Activated CD4-positive, alpha-beta T cell treated with anti-CD3 and anti-CD28 coated beads, Interleukin-2, amount 50 U/mL, for 4 hours (primary cell): Measurements from ENCODE around the gene PXDN.
"Not testable (repeated sequence)": the region's sequence is repeated elsewhere in the genome, so short reads cannot be mapped to it uniquely, and the experiment has no call there.

Experiments used
- DNase-seq, 2 experiments: peaks; one replicate each; pipeline ENCODE4 v3.0.0-alpha.2; 2020

The PXDN gene

DNA sequence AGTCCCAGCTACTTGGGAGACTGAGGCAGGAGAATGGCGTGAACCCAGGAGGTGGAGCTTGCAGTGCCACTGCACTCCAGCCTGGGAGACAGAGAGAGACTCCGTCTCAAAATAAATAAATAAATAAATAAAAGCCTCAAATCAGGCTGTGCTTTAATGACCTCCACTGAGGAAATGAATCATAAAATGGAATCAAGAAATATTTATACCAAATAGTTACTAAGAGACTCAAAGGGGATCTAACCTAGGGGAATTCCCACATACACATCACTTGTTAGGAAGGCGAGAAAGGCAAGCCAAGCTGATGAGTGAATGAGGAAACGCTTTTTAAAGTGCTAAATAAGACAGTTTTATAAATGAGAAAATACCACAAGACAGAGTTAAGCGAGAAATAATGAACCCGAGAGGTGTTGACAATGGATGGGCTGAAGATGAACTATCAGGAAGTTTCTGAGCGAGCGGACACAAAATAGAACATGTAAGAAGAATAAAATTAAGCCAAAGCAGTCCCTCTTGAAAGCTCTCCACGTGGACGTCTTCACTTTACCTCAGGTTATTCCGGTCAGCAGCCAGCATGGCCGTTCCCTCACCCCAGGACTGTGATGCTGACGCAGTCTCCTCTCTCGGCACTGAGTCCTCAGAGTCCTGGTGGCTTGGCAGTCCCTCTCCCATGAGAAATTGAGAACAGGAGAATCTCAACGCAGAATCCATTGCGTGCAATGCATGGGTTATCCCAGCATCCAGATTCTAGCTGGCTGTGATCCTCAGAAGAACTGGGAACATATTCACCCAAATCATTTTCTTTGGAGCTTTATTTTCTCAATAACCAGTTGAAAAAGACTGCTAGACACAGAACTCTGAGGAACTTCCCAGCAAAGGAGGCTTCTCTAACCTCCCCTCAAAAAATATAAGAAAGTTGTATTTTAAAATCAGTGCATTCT lies 22.3 kb downstream of the PXDN start:
- DNase-seq = no peak

DNA sequence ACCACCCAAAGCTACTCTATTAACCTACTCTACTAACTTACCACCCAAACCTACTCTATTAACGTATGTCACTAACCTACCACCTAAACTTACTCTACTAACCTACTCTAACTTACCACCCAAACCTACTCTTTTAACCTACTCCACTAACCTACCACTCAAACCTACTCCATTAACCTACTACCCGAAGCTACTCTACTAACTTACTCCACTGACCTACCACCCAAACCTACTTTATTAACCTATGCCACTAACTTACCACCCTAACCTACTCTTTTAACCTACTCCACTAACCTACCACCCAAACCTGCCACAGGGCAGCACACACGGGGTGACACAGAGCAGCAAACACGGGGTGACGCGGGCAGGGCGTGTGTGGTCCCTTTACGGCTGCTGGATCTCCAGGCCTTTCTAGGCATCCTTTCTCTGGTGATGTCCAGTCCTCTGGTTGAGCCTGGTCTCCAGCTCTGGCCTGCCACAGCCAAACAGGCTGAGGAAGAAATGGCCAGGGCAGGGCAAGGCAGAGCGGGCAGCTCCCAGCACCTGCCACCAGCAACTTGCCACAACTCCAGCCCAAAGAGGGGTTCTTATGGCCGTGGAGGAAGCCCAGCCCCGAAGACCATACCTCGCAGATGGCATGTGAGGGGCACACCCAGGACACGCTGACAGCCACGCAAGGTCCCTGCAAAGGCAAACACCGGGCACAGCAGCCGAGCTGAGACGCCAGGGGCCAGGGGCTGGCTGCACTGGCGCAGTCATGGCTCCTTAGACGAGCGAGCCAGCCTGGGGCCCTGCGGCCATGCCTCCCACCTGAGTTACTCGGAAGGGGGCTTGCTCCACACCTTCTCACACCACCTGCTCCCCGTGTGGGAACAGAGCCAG lies 25.7 kb downstream of the PXDN start:
- DNase-seq = no peak

DNA sequence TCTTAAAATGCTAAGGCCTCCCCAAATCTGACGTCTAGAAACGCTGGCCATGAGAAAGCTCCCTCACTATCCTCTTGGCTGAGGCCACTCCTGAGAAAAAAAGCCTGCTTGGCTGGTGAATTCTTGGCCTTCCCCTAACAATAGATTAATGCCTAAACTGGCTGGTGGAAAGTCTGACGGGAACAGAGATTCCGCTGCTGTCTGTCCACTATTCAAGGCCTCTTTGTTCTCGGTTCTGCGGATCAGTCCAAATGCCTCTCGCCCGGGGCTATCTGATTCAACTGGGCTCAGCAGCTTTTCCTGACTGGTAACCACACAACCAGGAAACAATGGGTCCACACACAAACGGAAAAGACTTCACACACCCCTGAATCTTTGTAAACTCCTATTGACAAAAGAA lies 27.2 kb downstream of the PXDN start:
- DNase-seq = no peak

DNA sequence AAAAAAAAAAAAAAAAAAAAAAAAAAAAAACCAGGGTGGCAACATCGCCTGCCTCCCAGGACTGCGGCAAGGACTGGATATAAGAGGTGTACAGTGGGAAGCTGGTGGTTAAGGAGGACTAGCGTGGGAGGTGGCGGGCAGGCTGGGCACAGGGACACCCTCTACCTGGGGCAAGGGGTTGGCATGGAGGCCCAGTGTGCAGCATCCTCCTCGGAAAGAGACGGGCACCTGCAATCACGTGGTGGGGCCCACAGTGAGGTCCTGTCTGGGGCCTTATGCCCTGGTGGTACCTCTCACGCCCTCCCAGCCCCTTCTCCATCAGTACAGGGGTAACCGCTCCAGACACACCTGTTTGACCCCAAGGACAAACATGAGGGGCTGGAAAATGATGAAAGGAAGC lies 27.9 kb downstream of the PXDN start:
- DNase-seq = no peak

DNA sequence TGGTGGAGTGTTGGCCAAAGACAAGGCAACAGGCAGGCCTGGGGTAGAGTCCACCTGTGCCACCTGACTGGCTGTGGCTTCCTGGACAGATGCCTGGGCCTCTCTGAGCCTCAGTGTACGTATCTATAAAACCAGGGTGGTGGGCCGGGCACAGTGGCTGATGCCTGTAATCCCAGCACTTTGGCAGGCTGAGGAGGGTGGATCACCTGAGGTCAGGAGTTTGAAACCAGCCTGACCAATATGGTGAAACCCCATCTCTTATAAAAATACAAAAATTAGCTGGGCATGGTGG lies 28.4 kb downstream of the PXDN start:
- not testable (repeated sequence) for DNase-seq

DNA sequence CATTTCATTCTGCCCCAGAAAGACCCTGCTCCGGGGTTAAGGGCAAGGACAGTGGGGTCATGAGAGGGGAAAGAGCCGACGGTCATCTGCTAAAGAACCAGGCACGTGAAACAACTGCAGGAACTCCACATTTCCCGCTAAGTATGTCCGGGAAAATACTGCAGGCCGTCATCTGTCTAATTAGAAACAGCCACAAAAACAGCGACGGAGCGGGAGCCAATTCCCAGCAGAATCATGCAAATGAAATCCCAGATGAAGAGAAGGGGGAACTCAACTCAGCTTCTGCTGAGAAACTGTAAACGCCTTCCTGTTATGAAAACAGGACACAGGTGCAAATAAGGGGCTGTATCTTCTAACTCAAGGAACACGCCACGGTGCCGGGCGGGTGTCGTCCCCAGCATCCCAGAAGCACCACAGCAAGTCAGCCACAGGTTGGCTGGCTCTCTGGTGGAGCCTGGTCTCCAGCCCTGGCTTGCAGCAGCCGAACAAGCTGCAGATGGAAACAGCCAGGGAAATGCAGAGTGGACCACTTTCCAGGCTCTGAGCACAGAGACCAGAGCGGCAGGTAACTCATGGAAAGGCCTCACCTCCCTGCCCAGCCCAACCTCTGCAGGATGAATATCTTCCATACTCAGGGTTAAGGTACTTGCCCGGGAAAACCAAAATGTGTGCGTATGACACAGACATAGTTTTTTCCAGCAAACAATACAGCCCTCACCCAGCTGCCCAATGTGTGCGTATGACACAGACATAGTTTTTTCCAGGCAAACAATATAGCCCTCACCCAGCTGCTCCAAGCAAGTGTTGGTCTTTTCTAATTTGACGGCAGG lies 28.9 kb downstream of the PXDN start:
- no peak for DNase-seq

DNA sequence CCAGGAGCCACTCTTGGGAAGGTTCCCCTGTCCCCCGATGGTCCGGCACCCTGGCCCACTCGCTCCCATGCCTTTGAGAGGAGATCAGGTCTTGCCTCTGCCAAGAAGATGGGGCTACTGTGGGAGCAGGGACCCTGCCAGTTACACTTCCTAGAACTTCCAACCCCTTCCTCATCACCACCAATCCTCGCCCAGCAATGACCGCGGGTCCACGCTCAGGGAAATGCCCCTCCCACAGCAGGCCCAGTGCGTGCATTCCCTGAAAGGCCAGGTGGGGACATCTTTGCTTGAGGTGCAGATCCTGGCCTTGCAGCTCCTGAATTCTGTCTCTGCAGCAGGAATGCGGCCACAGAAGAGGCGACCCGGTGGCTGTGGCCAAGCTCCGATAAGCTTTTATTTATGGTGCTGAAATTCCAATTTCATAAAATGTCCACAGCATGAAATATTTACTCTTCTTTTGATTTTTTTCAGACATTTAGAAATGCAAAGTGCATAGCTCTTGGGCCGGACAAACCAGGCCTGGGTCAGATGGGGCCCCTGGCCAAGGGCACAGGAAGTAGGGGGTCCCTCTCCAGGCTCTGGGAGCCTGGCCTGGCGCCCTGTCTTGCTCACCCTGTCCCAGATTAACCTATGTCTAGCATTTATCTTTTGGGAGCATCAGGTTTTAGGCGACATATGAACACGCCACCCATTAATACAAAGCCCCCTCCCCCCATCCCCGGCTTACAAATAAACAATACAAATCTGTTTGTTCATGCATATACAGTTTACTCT lies 29.8 kb downstream of the PXDN start:
- no peak for DNase-seq

DNA sequence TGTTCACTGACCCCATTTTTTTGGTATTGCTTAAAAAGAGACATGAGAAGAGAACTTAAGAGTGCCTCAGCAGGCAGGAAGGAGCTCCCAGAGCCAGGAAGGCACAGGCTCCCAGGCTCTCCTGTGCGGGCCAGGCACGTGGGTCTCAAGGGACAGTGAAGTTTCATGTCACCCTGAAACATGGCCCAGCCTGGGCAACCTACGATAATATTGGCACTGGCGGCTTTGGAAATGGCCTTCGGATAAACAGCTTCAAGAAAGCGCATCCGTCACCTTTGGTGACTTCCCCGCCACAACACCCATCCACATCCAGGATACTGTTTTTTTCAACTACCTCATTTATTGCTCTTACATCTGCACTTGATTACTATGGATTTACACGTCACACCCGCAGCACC lies 30.5 kb downstream of the PXDN start:
- no peak for DNase-seq

DNA sequence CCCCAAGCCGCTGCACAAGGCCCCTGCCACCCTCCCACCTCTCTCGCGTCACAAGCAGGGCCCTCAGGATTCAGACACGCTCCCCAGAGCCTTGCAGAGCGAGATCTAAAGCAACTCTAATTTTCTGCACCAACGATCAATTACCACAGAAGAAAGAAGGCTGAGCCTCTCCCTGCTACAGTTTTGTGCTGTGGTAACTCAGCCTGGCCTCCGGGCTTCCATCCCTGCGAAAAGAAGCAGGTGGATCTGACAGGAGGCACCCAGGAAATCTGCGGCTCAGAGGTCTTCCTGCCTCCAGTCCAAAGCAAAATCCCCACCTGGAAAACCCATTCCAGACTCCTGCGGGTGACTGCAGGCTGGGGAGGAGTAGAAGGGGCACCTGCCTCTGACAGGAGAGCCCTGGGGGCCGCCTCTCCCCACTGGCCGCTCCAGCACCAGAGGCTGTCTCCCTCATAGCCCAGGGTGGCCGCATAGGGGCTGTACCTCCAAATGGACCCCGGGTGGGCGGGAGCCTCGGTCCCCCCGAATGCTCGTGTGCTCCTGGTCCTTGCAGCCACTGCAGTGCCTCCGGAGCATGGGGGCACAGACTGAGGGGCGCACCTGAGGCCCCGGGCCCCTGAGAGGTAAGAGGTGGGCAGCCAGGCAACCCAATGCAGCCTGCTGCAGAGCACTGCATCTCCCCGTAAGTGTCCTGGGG lies 31.0 kb downstream of the PXDN start:
- DNase-seq = no peak

DNA sequence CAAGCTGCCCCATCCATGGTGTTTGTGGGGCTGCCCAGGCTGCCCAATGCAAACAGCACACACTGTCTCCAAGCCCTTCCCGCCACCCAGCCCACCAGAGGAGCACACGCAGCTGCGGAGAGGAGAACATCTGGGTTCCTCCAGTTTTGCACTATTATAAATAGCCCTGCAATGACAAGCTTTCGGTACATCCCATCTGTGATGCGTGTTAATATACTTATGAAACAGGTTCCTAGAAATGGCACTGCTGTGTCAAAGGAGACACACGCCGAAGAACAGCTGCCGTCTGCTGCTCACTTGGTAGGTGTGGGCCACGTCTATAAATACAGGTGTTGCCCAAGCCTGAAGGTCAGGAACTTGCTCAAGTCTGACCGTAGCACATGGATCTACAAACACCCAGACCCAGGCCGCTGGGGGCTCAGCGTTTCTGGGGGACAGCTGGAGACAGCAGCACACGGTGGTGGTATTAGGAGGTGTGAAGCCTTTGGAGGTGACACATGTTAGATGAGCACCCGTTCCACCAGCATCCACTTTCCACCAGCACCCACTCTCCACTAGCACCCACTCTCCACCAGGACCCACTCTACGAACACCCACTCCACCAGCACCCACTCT lies 34.3 kb downstream of the PXDN start:
- no peak for DNase-seq

DNA sequence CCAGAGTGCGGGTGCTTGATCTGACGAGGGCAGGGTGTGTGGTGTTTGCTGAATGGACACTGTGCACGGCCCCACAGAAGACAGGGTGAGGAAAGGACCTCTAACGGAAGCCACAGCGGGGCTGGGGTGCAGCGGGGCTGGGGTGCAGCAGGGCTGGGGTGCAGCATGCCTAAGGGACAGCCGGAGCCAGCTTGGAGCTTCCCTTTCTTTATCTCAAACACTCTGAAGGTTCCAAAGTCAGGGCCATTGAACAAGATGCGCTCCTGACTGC lies 35.0 kb downstream of the PXDN start:
- no peak for DNase-seq

DNA sequence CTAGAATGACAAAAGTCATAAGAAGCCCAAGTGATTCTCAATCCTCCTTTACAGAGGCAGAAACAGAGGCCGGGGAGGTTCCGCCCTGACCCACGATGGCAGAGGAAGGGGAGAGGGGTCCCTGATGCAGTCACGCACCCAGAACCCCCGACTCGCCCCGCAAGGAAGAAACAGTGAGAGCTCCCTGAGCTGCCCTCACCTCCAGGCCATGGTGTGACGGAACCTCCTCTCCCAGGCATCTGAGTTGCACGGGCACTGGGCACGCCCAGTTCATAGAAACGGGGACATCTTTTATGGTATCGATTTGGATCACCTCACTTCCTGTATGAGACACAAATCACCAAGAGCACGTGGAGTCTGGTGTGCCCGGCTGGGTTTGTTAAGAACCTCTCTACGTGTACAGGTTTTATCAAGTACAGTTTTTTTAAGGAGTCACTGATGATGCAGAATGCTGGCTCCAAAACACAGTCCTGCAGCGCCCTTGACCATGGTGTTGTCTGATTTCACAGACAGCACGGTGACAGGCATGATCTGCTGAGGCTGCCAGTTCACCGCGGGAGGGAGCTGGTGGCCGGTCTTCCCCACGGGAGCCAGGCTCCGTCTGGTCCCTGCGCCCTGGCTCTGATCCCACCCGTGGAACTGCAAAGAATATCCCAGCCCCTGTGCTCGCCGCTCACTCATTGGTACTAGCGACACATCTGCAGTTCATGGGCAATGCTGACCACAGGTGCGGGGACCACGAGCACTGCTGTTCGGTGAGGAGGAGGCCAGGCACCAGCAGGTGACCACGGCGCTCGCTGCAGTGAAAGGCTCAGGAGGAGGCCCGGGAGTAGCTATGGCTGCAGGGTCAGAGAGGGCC lies 35.6 kb downstream of the PXDN start:
- no peak for DNase-seq

DNA sequence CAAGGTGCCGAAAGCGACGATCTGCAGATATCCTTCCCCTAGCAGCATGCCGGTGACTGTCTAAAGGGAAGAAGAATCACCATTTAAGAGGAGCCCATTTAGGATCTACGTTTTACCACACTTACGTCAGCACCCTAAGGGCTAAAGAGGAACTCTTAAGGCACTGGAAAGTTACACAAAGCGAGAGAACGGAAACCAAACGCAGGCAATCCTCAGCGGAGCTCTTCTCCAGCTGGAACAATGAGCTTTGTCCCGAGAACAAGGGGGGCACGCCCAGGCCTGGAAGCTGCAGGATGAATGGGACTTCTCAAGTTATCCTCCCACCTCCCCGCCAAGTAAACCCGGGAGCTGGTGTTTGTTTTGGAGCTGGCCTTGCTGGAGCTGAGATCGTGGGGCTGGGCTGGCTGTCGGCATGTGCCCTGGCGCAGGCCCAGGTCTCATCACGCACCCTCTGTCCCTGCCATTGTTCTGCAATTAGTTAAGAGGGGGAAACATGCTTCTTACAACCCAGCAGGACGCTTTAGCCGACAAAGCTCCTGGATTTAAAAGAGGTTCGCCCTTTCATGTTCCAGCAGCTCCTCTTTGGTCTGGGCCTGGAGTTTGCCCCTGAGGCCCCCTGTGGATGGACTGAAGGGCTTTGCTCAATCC lies 36.4 kb downstream of the PXDN start:
- DNase-seq = no peak

DNA sequence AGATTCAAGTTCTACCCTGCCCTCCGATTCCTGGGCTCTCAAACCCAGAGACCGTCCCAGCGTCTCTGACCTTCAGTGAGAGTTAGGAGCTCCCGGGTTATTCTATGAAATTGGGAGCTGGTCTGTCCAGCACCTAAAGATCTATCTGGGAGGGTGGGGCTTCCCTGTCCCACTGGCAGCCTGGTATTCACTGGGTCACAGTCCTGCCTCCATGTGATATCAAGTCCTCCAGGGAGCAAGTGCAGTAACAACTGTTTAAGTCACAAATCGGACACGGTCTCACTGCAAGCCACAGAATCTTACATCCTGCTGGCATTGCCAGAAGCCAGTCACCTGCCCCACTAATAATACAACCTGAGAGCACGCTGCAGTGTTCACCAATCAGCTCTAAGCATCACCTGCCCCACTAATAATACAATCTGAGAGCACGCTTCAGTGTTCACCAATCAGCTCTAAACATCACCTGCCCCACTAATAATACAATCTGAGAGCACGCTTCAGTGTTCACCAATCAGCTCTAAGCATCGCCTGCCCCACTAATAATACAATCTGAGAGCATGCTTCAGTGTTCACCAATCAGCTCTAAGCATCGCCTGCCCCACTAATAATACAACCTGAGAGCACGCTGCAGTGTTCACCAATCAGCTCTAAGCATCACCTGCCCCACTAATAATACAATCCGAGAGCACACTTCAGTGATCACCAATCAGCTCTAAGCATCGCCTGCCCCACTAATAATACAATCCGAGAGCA lies 38.0 kb downstream of the PXDN start:
- not testable (repeated sequence) for DNase-seq

DNA sequence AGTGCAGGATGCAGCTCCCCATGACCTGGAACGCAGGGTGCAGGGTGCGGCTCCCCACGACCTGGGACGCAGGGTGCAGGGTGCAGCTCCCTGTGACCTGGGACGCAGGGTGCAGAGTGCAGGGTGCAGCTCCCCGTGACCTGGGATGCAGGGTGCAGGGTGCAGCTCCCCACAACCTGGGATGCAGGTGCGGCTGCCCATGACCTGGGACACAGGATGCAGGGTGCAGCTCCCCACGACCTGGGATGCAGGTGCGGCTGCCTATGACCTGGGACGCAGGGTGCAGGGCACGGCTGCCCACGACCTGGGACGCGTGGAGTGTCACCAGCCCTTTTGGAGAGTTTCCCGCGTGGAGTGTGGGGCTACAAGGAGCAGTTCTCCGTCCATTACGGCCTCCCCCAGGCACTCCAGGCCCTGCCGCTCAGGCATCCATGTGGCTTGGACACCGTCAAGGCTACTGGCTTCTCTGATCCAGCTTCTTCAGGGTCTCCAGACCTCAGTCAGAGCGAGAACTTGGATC lies 38.7 kb downstream of the PXDN start:
- DNase-seq = no peak

DNA sequence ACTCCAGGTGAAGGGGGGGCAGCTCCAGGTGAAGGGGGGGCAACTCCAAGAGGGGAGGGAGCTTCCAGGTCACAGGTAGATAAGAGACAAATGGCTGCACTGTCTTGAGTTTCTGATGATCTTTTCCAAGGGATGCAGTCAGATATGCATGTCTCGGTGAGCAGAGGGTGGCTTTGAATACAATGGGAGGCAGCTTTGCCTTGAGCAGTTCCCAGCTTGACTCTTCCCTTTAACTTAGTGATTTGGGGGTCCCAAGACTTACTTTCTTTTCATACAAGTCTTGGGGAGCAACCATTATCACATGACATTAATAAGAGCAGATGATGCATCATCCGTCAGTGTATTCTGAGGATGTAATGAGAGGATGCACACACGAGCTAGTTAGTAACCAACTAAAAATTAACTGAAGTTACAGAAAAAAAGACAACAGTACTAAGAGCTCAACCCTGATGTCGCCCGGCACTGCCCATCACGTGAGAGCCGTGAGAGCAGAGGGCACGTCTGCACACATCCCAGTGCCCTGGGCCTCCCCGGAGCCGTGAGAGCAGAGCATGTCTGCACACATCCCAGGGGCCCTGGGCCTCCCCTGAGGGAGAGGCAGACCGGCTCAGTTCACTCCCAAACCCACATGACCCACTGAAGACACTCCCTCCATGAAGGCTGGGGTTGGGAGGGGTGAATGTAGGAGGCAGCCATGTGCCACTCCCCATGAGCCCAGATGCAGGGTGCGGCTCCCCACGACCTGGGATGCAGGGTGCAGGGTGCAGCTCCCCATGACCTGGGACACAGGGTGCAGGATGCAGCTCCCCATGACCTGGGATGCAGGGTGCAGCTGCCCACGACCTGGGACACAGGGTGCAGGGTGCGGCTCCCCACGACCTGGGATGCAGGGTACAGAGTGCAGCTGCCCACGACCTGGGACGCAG lies 39.4 kb downstream of the PXDN start:
- no peak for DNase-seq

DNA sequence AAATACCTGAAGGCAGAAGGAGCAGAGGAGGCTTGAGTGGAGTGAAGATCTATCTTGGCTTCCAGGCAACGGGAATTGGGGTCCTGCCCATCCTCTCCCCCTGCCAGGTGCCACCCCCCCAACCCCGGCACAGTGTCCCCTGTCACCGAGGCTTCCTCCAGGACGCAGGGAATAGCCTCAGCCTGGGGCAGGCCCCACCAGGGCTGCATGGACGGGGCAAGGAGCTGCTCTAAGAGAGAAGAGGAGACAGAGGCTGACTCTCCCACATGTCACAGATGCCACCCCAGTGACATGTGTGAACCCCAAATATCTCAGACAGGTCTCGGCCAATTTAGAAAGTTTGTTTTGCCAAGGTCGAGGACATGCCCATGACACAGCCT lies 42.1 kb downstream of the PXDN start:
- no peak for DNase-seq
